Fibroblast of skin of scalp (primary cell): ENCODE results near the gene PYGB.
A peak's percentile ranks its signal among the peaks of the same experiment; 100 is the strongest.

Source experiments
- DNase-seq: peaks from one replicate; pipeline ENCODE4 v3.0.0-alpha.2; 2013

Gene PYGB

DNA sequence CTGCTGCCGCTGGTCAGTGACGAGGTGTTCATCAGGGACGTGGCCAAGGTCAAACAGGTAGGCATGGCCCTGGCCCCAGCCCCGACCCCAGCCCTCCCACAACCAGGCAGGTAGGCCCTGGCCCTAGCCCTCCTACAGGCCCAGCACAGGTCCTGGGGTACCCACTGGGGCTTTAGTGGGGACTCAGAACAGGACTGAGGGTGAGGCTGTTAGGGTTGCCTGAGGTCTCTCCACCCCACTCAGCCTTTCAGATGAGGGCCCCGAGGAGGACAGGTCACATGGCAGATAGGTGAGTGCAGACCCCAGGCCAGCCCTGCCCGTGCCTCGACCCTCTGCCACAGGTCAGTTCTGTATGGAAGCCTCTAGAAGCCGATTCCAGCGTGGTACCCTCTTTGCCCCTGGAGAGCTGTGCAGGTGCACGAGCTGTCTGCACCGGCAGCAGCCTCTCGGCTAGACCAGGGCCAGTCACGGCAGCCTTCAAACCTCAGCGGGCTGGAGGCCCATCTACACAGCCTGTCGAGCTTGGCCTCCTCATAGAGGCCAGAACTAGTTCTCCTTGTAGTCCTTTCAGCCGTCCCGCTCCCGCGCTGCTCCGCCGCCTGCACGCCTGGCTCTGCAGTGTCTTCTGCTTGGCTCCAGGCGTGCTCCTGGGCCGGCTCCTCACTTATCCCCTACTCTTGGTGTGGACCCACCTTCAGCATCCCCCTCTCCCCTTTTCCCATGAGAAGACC, 35.5 kb downstream of the PYGB start:
- no peak for DNase-seq

GRCh38 chr20:25284131-25284601, 36.3 kb downstream of the PYGB start:
- no peak for DNase-seq

DNA sequence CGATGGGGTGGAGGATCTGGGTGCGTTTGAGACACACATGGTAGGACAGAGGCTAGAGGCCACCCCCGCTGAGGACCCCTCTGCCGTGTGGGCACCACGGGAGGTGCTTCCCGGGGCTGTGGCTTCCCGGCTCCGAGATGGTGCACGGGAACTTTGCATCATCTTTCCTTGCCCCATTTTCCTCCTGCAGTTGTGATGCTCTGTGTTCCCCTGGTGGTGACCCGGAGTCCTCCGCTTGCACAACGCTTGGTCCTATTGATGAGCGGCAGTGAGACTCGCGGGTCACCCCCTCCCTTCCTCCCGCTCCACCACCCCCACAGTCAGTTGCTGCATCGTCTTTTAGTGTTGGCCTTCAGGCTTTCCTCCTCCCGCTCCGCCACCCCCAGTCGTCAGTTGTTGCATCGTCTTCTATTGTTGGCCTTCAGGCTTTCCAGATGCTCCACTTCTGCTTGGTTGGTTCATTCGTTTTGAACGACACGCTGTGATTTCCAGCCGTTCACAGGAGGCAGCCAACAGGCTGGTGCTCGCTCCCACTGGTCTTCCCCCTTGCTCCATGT, 37.3 kb downstream of the PYGB start:
- DNase-seq = no peak

GRCh38 chr20:25285856-25286798, 38.2 kb downstream of the PYGB start:
- no peak for DNase-seq

DNA sequence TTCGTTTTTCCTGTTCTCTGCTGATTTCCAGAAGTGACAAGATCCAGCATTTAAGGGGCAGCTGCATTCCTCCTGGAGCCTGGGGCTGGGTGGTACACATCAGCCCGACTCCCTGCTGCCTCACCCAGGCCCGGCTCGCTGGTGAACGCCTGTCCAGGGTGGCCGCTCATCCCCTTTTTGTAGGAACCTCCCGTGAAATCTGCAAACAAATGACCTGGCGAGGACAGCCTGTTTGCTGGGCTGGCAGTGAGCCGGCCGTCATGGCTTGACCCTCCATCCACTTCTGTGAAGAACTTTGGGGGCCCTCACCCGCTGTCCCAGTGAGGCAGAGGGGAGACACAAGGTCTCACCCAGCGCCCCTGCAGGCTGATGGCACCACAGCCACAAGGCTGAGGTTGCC, 39.0 kb downstream of the PYGB start:
- no peak for DNase-seq

DNA sequence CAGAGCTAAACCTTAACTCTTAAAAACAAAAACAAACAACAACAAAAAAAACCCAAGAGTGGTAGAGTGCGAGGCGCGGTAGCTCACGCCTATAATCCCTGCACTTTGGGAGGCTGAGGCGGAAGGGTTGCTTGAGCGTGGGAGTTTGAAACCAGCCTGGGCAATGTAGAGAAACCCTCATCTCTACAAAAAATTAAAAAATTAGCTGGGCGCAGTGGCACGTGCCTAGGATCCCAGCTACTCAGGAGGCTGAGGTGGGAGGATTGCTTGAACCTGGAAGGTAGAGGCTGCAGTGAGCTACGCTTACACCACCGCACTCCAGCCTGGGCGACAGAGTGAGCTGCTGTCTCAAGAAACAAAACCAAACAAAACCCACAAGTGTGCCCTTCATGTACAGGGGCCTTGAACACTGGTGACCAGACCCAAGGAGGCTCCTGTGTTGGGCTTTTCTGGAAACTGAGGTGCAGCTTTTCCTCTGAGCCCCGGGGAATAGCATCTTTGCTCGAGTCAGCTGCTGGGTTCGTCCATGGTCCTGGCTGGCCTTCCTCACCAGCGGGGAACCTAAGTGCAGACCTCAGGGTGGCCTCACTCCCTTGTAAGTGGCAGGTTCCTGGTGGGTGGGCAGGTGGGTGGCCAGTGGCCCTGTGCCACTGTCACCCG, 39.9 kb downstream of the PYGB start:
- DNase-seq = no peak

- DNase-seq = no peak
These were observed 40.7 kb downstream of the PYGB start for GRCh38 chr20:25288291-25289181.

DNA sequence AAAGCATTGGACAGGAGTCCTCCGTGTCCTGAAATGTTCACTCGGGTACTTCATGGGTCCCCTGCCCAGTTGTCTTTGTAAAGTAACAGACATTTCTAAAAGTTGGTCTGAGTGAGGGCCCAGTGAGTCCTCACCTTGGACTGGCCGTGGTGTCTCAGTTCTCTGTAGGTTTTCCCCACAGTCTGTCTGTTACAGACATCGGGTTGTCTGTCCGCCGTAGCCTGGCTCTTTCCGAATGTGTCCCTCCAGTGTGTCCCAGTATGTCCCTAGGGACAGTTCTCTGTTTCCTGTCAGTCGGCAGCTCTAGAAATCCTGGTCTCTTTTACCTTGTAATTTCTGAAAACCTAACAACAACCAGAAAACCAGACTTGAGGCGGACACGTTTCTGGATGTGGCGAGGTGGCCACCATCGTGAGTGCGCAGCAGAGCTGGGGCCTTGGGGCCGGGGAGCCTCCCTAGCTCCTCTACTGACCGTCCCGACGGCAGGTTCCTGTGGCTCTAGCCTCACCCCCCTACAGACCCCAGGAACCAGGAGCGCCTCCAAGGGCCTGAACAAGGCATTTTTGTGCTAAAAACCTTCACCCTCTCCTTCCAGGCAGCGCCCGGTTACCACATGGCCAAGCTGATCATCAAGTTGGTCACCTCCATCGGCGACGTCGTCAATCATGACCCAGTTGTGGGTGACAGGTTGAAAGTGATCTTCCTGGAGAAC, 42.2 kb downstream of the PYGB start:
- no peak for DNase-seq

DNA sequence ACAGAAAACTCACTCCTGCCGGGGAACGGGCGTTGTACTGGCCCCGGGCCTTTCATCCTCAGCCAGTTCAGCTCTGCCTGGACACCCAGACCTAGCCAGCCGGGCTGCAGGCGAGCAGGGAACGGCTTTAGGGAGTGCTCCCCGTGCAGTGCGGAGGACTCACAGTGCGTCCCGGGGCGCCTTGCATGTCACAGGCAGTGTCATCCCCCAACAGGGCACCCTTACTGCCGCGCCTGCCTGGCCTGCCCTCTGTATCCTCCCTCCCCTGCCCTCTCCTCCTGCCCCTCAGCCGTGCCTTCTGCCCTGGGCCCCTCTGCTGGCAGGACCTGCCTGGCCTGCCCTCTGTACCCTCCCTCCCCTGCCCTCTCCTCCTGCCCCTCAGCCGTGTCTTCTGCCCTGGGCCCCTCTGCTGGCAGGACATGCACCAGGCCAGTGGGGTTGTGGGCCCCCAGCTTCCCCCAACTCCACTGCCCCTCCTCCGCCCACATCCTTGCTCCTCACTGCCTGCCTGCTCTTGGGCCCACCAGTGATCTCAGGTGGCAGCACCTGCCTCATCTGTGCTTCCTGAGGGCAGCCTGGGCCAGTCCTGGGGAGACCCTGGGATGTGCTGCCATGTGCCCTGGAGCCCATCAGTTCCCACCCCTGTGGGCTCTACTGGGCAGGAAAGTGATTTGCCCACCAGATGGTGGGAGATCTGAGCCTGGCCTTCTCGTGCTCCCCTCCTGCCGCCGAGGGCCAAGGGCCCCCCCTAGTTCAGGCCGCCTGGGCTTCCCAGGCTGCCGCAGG, 43.0 kb downstream of the PYGB start:
- DNase-seq = no peak

GRCh38 chr20:25291432-25292133, 43.7 kb downstream of the PYGB start:
- DNase-seq = no peak

- no peak for DNase-seq
These were observed 44.4 kb downstream of the PYGB start for GRCh38 chr20:25292176-25292891.

GRCh38 chr20:25293507-25293906, 45.6 kb downstream of the PYGB start:
- DNase-seq = no peak

DNA sequence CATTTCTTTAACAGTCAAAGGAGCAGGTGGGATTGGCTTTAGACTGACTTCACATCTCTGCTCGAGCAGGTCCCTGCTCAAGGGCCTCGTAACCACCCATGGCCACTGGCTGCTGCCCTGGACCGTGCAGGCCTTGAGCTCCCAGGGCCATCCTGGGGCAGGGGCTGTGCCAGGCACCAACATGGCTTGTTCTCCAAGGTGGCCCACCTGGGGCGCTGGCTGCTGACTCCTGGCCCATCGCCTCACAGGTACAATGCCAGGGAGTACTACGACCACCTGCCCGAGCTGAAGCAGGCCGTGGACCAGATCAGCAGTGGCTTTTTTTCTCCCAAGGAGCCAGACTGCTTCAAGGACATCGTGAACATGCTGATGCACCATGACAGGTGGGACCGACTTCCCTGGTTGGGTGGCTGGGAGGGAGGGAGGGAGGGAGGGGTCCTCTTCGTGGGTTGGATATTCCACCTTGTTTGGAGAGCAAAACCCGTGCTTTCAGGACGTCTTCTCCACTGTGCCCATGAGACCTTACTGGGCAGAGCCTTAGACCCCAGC, 46.1 kb downstream of the PYGB start:
- DNase-seq = no peak

- peak; percentile 61 for DNase-seq
These were observed 46.8 kb downstream of the PYGB start for GRCh38 chr20:25294459-25295385.

DNA sequence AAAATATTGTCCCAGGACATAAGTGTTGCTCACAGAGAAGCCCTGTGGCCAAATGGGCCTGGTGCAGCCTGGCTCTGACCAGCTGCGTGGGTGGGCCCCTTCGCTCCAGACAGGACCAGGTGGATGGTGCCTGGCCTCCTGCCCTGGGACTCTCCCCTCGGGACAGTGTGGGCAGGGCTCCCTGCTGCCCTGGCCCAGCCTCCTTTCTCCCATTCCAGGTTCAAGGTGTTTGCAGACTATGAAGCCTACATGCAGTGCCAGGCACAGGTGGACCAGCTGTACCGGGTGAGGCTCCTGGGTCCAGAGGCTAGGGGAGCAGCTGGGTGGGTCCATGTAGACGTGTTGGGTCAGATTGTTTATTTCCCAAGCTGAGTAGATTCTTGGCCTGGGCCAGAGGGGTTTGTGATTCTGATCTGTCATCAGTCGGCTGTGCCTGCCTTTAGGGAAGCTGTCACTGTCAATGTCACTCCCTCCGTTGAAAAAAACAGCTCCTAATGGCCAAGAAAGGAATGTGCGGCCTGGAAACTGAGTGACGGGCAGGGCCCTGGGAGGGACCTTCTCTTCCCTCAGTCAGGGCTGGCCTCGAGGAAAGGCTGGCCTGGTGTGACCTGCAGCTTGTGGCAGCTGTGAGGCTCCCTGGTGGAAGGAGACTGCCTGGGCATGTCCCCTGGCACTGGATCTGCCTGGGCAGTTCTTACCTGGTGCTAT, 47.7 kb downstream of the PYGB start:
- DNase-seq = no peak
